Activated gamma-delta T cell treated with anti-CD3 and anti-CD28 coated beads, Interleukin-2, amount 50 U/mL, for 16 hours (primary cell): ENCODE measurements around the gene BICRA.
"Not testable (repeated sequence)": the region's sequence is repeated elsewhere in the genome, so short reads cannot be mapped to it uniquely, and the experiment has no call there.

ENCODE experiments used
- DNase-seq: peaks from one replicate; pipeline ENCODE4 v3.0.0-alpha.2; 2020; ENCODE audit warnings: low read depth

The BICRA gene

GRCh38 chr19:47608969-47609905 lies at the start of gene BICRA:
Gene BICRA, plus strand, starts transcription at chr19:47609134. Its CDS starts 64,441 bp downstream, at chr19:47673575.
- DNase-seq = peak; percentile 70

GRCh38 chr19:47560999-47561398 lies 47.9 kb upstream of the BICRA start:
- DNase-seq = no peak

- DNase-seq = no peak
These were observed 47.4 kb upstream of the BICRA start for GRCh38 chr19:47561440-47562057.

GRCh38 chr19:47564081-47564480 lies 44.9 kb upstream of the BICRA start:
- DNase-seq = no peak

GRCh38 chr19:47569331-47569730 lies 39.6 kb upstream of the BICRA start:
- DNase-seq = no peak

GRCh38 chr19:47572635-47573034 lies 36.3 kb upstream of the BICRA start:
- no peak for DNase-seq

- DNase-seq = peak; percentile 72
These were observed 35.6 kb upstream of the BICRA start, which contains the start of gene ZNF541 for GRCh38 chr19:47573071-47574026. Gene ZNF541, minus strand, starts transcription at chr19:47573148. Its CDS starts 17,292 bp downstream, at chr19:47555856.

- DNase-seq = no peak
These were observed 28.5 kb upstream of the BICRA start for GRCh38 chr19:47580397-47580796.

- no peak for DNase-seq
These were observed 27.2 kb upstream of the BICRA start for GRCh38 chr19:47581605-47582319.

GRCh38 chr19:47582320-47582909 lies 26.5 kb upstream of the BICRA start:
- DNase-seq = no peak

- not testable (repeated sequence) for DNase-seq
These were observed 25.8 kb upstream of the BICRA start for GRCh38 chr19:47583161-47583560.

- no peak for DNase-seq
These were observed 21.6 kb upstream of the BICRA start for GRCh38 chr19:47587295-47587694.

GRCh38 chr19:47589824-47590223 lies 19.1 kb upstream of the BICRA start:
- DNase-seq = no peak

- DNase-seq = no peak
These were observed 15.1 kb upstream of the BICRA start for GRCh38 chr19:47593860-47594259.

- no peak for DNase-seq
These were observed 13.0 kb upstream of the BICRA start for GRCh38 chr19:47595944-47596343.

- DNase-seq = no peak
These were observed 10.3 kb upstream of the BICRA start for GRCh38 chr19:47598407-47599349.

GRCh38 chr19:47599671-47600245 lies 9.2 kb upstream of the BICRA start:
- not testable (repeated sequence) for DNase-seq

- DNase-seq = peak; percentile 99
These were observed 8.4 kb upstream of the BICRA start for GRCh38 chr19:47600246-47601179.
